OCI-LY1 (cell line): ENCODE data around the gene OSTN.

ENCODE experiments used
- EZH2 ChIP-seq: fragments of 200-600 bp; sonication (generic), shearing (Covaris generic); IDR thresholded peaks from 2 replicates; pipeline ENCODE4 v1.8.0; 2017; ENCODE audit warnings: borderline replicate concordance, mixed run types, mild to moderate bottlenecking, antibody characterized with exemption, low read length, moderate library complexity, mixed read lengths
- TF ChIP-seq, protein P1 (sequence below): fragments of 200-600 bp; sonication (generic), shearing (Covaris generic); IDR thresholded peaks from 2 replicates; pipeline ENCODE4 v1.5.1; 2017; ENCODE audit warnings: mild to moderate bottlenecking, antibody characterized with exemption, low read length, moderate library complexity, mixed read lengths

DNA sequence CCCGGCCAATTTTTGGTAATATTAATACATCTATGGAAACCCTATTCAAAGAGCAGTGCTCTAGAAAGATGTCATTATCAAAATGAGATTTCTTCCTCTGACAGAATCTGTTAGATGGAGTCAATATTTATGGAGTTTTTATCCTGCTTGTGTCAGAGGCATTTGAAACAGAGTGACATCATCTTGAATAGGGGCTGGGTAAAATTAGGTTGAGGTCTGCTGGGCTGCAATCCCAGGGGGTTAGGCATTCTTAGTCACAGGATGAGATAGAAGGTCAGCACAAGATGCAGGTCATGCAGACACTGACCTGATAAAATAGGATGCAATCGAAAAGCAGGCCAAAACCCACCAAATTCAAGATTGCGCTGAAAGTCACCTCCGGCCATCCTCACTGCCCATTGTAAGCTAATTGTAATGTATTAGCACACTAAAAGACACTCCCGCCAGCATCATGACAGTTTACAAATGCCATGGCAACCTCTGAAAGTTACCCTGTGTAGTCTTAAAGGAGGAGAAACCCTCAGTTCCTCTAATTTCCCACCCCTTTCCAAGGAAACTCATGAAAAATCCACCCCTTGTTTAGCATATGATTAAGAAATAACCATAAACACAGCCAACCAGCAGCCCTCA lies 102.9 kb downstream of the OSTN start:
- TF ChIP-seq, protein P1, sequence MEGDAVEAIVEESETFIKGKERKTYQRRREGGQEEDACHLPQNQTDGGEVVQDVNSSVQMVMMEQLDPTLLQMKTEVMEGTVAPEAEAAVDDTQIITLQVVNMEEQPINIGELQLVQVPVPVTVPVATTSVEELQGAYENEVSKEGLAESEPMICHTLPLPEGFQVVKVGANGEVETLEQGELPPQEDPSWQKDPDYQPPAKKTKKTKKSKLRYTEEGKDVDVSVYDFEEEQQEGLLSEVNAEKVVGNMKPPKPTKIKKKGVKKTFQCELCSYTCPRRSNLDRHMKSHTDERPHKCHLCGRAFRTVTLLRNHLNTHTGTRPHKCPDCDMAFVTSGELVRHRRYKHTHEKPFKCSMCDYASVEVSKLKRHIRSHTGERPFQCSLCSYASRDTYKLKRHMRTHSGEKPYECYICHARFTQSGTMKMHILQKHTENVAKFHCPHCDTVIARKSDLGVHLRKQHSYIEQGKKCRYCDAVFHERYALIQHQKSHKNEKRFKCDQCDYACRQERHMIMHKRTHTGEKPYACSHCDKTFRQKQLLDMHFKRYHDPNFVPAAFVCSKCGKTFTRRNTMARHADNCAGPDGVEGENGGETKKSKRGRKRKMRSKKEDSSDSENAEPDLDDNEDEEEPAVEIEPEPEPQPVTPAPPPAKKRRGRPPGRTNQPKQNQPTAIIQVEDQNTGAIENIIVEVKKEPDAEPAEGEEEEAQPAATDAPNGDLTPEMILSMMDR: no peak
- TF ChIP-seq EZH2: no peak
